Frontal cortex (tissue), 4 donors: Measurements from ENCODE around the gene HOXC12. TPM values are rescaled to one million over a fixed set of nuclear protein-coding genes. Genes with fewer than 3 reads are reported as not detected.
A peak's percentile ranks its signal among the peaks of the same experiment; 100 is the strongest.

ENCODE experiments used
- DNase-seq, 2 donors: peaks; one replicate each; pipeline ENCODE4 v3.0.0; 2012; ENCODE audit warnings: low spot score in 2 of 2
- FAIRE-seq: peaks from 2 replicates; lab custom pipeline; 2012; peaks lifted over from hg19 to GRCh38; lab: Jason Lieb, UNC
- small RNA-seq: library from RNA; depleted of rRNA; stranded (forward); fragments of <200 nt; gene quantifications from one replicate; pipeline ENCODE3, GENCODE V24; 2014
- total RNA-seq: library from RNA; depleted of rRNA; stranded (reverse); fragments of >200 nt; gene quantifications from one replicate; pipeline ENCODE4 v1.2.3, GENCODE V29; 2014
- donor health status: control.
- donor health status: control.
- donor health status: control.

The HOXC12 gene
- total RNA-seq, 1 donor from 2014 or later = not detected

DNA sequence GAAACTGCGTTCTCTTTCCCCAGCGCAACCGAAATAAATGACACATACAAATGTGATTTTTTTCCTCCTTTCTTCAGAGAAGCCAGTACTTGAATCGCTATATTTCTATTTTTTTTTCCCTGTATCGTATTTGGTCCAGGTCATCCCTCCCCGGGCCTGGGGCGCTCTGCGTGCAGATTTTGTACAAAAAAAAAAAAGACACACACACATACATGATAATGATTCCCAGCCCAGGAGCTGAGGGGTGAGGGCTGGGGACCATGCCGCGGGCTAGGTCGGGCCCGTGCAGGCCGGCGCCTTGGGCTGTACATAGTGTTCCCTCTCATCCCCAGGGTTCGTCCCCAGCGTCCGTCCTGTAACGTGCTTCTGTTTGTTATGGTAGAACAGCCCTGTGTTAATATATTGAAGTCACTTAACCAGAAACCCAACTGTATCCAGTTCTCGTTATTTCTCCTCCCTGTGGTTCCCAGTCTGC is 48.2 kb downstream of the HOXC12 start:
- FAIRE-seq = no peak
- no peak for DNase-seq

- no peak for FAIRE-seq
- no peak for DNase-seq
Measured at GRCh38 chr12:54003625-54004024, 48.9 kb downstream of the HOXC12 start.

DNA sequence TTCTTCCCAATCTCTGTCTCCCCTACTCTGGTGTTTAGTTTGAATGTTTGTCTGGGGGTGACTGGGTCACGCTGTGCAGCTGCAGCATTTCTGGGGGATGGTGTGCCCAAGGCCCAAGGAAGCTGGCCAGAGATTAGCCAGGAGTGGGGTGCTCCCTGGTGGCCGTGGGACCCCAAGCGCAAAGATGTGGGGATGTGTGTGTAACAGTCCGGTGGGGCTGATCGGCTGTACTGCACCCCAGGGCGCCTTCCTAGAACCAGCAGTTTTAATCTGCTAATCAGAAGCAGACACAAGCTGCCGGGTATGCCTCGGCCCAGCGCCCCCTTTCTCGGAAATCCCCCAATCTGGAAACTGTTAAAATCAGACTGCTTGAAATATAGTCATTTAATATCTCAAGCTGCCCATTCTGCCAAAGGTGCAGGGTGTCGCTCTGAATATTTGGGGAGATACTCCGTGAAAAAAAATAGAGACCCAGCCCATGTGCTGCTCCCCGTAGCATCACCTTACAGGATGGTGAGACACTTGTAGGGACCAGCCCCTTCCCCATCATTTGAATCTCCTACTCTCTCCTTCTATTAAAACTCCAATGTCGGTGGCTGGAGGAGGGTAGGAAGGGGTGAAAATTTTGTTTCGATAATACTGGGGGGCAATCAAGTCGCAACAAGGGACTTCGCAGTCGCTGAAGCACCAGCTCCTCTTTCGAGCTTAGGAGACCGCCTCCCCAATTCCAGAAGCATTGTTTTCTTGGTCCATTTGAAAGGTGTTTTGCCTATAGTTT is 49.5 kb downstream of the HOXC12 start:
- DNase-seq = no peak
- FAIRE-seq = no peak

- no peak for FAIRE-seq
Measured at GRCh38 chr12:54004841-54005530, 50.3 kb downstream of the HOXC12 start.

DNA sequence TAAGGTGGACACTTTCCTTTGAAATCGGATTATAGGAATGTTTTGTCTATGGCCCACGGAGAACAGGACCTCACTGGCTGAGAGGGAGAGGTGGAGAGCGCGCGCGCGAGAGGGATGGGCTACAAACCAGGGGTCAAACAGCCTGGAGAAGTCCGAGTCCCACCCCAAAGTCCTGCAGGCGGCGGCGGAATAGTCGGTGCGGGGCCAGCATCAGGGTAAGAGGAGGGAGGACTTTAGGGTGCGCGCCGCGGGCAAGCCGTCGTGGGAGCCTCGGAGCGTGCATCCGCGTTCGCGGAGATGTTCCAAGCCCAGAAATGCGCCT is 50.8 kb downstream of the HOXC12 start:
- DNase-seq = no peak

More at GRCh38 chr12:54004841-54005530, 50.3 kb downstream of the HOXC12 start:
- DNase-seq = no peak

DNA sequence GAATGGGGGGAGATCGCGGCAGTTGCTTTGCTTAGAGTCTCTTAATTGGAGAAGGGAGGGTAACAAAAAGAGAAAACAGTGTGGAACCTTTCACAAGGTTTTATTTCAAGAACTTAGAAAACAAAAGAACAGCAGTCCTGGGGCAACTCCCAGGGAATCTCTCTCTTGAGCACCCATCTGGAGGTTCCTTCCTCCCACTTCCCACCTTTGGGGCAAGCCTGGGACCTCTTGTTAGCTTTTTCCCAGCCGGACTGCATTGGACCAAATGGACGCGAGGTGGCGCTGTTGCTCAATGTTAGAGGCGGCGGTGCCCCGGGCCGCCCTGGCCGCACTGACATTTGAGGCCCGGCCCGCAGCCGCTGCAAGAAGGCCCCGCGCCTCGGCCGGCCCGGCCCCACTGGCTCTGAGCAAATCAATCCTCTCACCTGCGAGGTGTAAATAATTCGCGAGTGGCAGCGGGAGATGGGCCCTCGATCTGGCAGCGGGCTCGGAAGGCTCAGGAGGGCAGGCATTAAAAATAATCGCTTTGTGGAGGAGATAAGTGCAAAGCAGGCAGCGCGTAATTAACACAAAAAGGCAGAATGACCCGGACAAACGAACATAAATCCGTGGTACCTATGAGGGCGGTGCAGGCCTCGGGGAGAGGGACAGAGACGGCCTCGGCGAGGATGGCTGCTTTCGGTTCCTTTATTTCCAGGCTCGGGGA is 51.3 kb downstream of the HOXC12 start:
- FAIRE-seq (no peak), DNase-seq (peak; percentile 90 to 91)

More for the DNA sequence above, 50.8 kb downstream of the HOXC12 start:
- no peak for FAIRE-seq

- DNase-seq = no peak
- FAIRE-seq = no peak
Measured at GRCh38 chr12:54006559-54007220, 52.0 kb downstream of the HOXC12 start.

DNA sequence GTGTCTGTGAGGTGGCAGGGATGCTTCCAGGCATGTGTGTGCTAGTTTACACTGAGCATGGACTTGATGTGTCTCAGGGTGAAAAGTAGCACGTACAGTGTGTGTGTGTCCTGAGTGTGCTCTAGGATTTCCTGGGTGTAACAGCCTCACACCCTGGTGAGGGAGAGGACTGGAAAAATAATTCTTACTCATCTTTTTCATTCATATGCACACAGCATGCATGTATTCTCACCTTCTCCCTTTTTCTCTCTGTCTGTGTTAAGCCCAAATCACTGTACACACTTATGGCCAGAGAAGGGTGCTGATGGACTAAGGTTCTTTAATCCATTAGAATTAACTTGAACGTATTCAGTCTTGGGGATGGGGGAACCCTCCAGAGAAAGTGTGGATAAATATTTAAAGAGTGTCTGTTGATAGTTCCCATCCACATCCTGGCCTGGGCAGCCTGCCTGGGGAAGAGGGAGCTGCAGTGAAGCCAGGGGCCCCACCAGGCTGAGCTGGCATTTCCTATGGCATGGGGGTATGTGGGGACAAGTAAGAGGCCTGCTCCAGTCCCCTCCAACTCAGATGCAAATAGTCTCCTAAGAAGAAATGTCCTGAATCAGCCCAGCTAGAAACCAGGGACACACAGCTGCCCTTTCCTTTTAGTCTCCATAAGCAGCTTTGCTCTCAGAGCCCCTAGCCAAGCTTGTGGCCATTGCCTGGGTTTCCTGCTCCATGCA is 53.0 kb downstream of the HOXC12 start:
- no peak for DNase-seq
- FAIRE-seq = no peak

GRCh38 chr12:54008260-54008552 is 53.5 kb downstream of the HOXC12 start:
- no peak for FAIRE-seq

More at GRCh38 chr12:54008260-54008552, 53.5 kb downstream of the HOXC12 start:
- DNase-seq = no peak

Small RNAs within 50 kb of the gene (small RNA-seq; reads per million reads assigned to genes)
- not detected for gene AC012531.3
- gene AC012531.4 = not detected
- not detected for gene MIR196A2
- not detected for gene RF01905
- gene RF01906 = not detected

Other genes with a start within 250 kb of the HOXC12 start
- gene CALCOCO1, start 227.5 kb upstream of the HOXC12 start, total RNA-seq = 63.6 TPM
- gene CISTR, start 202.9 kb upstream of the HOXC12 start, total RNA-seq = not detected
- not detected for gene HOXC13, start 16.1 kb upstream of the HOXC12 start, total RNA-seq
- gene HOXC11, start 18.2 kb downstream of the HOXC12 start, total RNA-seq = not detected
- not detected for gene HOTAIR, start 20.1 kb downstream of the HOXC12 start, total RNA-seq
- gene HOXC10, start 30.2 kb downstream of the HOXC12 start, total RNA-seq = not detected
- not detected for gene HOXC9, start 45.3 kb downstream of the HOXC12 start, total RNA-seq
- not detected for gene HOXC8, start 54.1 kb downstream of the HOXC12 start, total RNA-seq
- gene HOXC6, start 73.5 kb downstream of the HOXC12 start, total RNA-seq = not detected
- gene HOXC5, start 78.1 kb downstream of the HOXC12 start, total RNA-seq = not detected
- gene HOXC4, start 98.9 kb downstream of the HOXC12 start, total RNA-seq = not detected
- gene SMUG1, start 234.1 kb downstream of the HOXC12 start, total RNA-seq = 46.9 TPM